ENCODE data around the gene NIN.

DNA sequence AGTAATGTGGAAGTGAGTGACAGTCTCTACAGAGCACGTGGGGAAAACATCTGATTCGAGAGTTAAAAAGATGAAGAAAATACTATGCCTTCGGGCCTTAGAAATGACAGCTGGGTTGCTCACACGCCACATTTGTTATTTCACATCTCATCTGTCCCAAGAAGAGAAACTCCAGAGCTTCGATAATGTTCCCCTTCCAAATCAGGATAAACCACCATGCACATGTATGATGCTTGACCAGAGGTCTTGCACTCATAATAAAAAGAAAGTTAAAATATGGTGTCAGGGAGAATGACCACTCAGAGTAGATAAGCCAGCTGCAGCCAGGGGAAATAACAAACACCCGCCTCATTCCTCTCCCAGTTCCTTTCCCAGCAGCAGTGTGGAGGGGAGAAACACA lies 34.6 kb downstream of the NIN start:
- no peak for TF ChIP-seq YY1 (IDR thresholded peaks at IDR 0.05)
- no peak for TF ChIP-seq RAD21 (IDR thresholded peaks at IDR 0.05)
- TF ChIP-seq, protein P1, sequence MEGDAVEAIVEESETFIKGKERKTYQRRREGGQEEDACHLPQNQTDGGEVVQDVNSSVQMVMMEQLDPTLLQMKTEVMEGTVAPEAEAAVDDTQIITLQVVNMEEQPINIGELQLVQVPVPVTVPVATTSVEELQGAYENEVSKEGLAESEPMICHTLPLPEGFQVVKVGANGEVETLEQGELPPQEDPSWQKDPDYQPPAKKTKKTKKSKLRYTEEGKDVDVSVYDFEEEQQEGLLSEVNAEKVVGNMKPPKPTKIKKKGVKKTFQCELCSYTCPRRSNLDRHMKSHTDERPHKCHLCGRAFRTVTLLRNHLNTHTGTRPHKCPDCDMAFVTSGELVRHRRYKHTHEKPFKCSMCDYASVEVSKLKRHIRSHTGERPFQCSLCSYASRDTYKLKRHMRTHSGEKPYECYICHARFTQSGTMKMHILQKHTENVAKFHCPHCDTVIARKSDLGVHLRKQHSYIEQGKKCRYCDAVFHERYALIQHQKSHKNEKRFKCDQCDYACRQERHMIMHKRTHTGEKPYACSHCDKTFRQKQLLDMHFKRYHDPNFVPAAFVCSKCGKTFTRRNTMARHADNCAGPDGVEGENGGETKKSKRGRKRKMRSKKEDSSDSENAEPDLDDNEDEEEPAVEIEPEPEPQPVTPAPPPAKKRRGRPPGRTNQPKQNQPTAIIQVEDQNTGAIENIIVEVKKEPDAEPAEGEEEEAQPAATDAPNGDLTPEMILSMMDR (IDR thresholded peaks at IDR 0.05; ENCODE audit: low read depth, low read length, missing input control): no peak

Measured in liver (tissue), 3 donors.